ENCODE data around the gene CHD2. TPM values are rescaled to one million over a fixed set of nuclear protein-coding genes. Genes with fewer than 3 reads are reported as not detected.
"Not testable (repeated sequence)": the region's sequence is repeated elsewhere in the genome, so short reads cannot be mapped to it uniquely, and the experiment has no call there.

CHD2 gene
- total and polyA plus RNA-seq, 2 donors (not counting 3 experiments of a cell fraction or from before 2014, with no cell fraction given), result 53.8 to 97.9 TPM

- Histone ChIP-seq H3K36me3 (ENCODE audit: control insufficient read depth in 2 of 2, extremely low read depth in 1 of 2, insufficient read depth in 2 of 2, low read length in 2 of 2) (no peaks in the 10 kb centered on the region), H4K20me1 (replicated peaks; ENCODE audit: control insufficient read depth, extremely low read depth, insufficient read depth, low read length) (no peaks in the 10 kb centered on the region), H3K27me3 (ENCODE audit: control insufficient read depth in 2 of 2, insufficient read depth in 2 of 2, low read length in 2 of 2) (no peaks in the 10 kb centered on the region), H2AFZ (ENCODE audit: low read depth, low read length) (no peak overlapping the region), H3K9me3 (replicated peaks; ENCODE audit: control insufficient read depth, insufficient read depth, low read length) (no peaks in the 10 kb centered on the region), H3K4me3 (replicated peaks in 1 of 3; ENCODE audit: insufficient read depth in 1 of 3, low read depth in 1 of 3, low read length in 3 of 3) (no peak overlapping the region), H3K4me2 (ENCODE audit: insufficient read depth, low read length) (no peak overlapping the region), H3K79me2 (ENCODE audit: control insufficient read depth, insufficient read depth, low read length) (no peaks in the 10 kb centered on the region), H3K9ac (replicated peaks; ENCODE audit: extremely low read depth, insufficient read depth, low read length) (no peak overlapping the region), H3K9me1 (replicated peaks; ENCODE audit: control insufficient read depth, extremely low read depth, insufficient read depth, low read length) (no peaks in the 10 kb centered on the region), H3K4me1 (ENCODE audit: control insufficient read depth, extremely low read depth, insufficient read depth, low read length) (no peaks in the 10 kb centered on the region), H3K27ac (ENCODE audit: insufficient read depth, low read depth, low read length) (no peak overlapping the region)
- dilution Hi-C loops (cut with MboI; ENCODE audit: extremely low pct_ligation_motif_present, low sequenced_read_pairs) (no loop called here), intact Hi-C loops (cut with micrococcal nuclease) (no loop called here)
- BruUV-seq (replicated peaks), result no TSS peak
- no peak for TF ChIP-seq FOS (IDR thresholded peaks at IDR 0.05; ENCODE audit: borderline replicate concordance, insufficient read depth, low read length)
- TF ChIP-seq MYC (IDR thresholded peaks at IDR 0.05; ENCODE audit: low read depth, low read length), result no peak
- TF ChIP-seq CTCF (IDR thresholded peaks at IDR 0.05; ENCODE audit: extremely low read depth in 1 of 2, insufficient read depth in 1 of 2, low read depth in 1 of 2, low read length in 2 of 2), result no peak
- TF ChIP-seq JUN (IDR thresholded peaks at IDR 0.05; ENCODE audit: borderline replicate concordance, insufficient read depth, insufficient read length, low read depth), result no peak
- no peak for TF ChIP-seq POLR2A (IDR thresholded peaks at IDR 0.05; ENCODE audit: low read depth, low read length)
- no peak for TF ChIP-seq EZH2 (IDR thresholded peaks at IDR 0.05; ENCODE audit: borderline replicate concordance, low read depth, low read length, severe bottlenecking)
- no peak for TF ChIP-seq MAX (IDR thresholded peaks at IDR 0.05; ENCODE audit: insufficient read depth, insufficient read length)
- TF ChIP-seq POLR2AphosphoS5 (IDR thresholded peaks at IDR 0.05; ENCODE audit: insufficient read depth, low read depth, low read length), result no peak
- TF ChIP-seq GATA2 (IDR thresholded peaks at IDR 0.05; ENCODE audit: insufficient read depth, insufficient read length, low read depth, low read length), result no peak
- ChIA-PET CTCF (interaction anchor here (4.8 kb wide), 1 partner anchor 1286 kb away, joined by 29 read pairs; no protein-coding TSS in a partner anchor), POLR2A (no interaction called here)
- DNase-seq (ENCODE audit: low read depth, low spot score), result no peak
- no peak for FAIRE-seq
Observed at GRCh38 chr15:93037820-93038705, 137.9 kb downstream of the CHD2 start.

GRCh38 chr15:93039562-93040287 lies 139.6 kb downstream of the CHD2 start:
- dilution Hi-C loops (cut with MboI; ENCODE audit: extremely low pct_ligation_motif_present, low sequenced_read_pairs); H3K9ac ChIP-seq (replicated peaks; ENCODE audit: extremely low read depth, insufficient read depth, low read length); H3K27ac ChIP-seq (ENCODE audit: insufficient read depth, low read depth, low read length); FAIRE-seq; H3K4me2 ChIP-seq (ENCODE audit: insufficient read depth, low read length); H3K4me3 ChIP-seq (replicated peaks in 1 of 3; ENCODE audit: insufficient read depth in 1 of 3, low read depth in 1 of 3, low read length in 3 of 3); H3K4me1 ChIP-seq (ENCODE audit: control insufficient read depth, extremely low read depth, insufficient read depth, low read length); DNase-seq (ENCODE audit: low read depth, low spot score); H2AFZ ChIP-seq (ENCODE audit: low read depth, low read length); H3K36me3 ChIP-seq (ENCODE audit: control insufficient read depth in 2 of 2, extremely low read depth in 1 of 2, insufficient read depth in 2 of 2, low read length in 2 of 2); H3K79me2 ChIP-seq (ENCODE audit: control insufficient read depth, insufficient read depth, low read length); H3K9me1 ChIP-seq (replicated peaks; ENCODE audit: control insufficient read depth, extremely low read depth, insufficient read depth, low read length); H4K20me1 ChIP-seq (replicated peaks; ENCODE audit: control insufficient read depth, extremely low read depth, insufficient read depth, low read length); H3K27me3 ChIP-seq (ENCODE audit: control insufficient read depth in 2 of 2, insufficient read depth in 2 of 2, low read length in 2 of 2); POLR2A ChIA-PET; BruUV-seq (replicated peaks); intact Hi-C loops (cut with micrococcal nuclease); H3K9me3 ChIP-seq (replicated peaks; ENCODE audit: control insufficient read depth, insufficient read depth, low read length): not testable (repeated sequence)
- CTCF ChIA-PET, result interaction anchor here (1.2 kb wide), 1 partner anchor 242 kb away, joined by 4 read pairs; no protein-coding TSS in a partner anchor
